GM12873 (cell line): ENCODE results near the gene CHSY1.

ENCODE experiments used
- TF ChIP-seq, protein P1 (sequence below): IDR thresholded peaks from 2 replicates; pipeline ENCODE4 v1.5.1; 2012; ENCODE audit warnings: low read depth, mild to moderate bottlenecking, moderate library complexity, low read length, control low read depth; ENCODE audit not compliant: insufficient read depth; ENCODE audit errors: missing control alignments

CHSY1 gene

DNA sequence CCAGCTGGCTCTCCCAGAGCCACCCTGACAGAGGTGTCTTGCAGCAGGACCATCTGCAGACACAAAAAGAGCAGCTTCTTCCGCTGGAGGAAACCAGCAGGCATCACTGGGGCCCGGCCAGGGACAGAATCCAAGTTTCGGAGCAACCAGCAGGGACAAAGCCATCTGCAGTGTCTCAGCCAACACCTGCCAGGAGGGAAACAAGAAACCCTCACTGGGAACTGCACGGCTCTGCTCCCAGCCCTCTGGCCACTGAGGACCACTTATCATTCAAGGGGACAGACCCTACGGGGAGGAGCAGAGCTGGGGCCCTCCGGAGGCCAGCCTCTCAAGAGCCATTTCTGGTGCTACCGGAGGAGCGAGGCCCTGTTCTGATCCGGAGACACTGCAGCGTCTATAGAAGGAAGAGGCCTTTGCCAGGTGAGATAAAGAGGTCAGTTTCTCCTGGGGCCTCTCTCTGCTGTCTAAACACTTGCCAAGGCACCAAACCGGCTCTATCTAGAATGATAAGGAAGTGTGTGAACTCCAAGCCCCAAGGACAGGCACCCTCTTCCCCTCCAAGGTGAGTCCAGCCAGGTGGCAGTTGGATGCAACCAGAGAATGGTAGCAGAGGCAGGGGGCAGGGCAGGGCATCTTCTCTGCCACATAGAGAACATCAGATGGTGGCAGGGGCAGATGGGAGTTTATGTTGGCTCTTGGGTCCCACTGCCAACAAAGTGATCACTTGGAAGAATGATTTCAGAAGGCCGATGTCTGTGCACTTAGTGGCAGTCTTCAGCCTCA, 89.0 kb downstream of the CHSY1 start:
- TF ChIP-seq, protein P1, sequence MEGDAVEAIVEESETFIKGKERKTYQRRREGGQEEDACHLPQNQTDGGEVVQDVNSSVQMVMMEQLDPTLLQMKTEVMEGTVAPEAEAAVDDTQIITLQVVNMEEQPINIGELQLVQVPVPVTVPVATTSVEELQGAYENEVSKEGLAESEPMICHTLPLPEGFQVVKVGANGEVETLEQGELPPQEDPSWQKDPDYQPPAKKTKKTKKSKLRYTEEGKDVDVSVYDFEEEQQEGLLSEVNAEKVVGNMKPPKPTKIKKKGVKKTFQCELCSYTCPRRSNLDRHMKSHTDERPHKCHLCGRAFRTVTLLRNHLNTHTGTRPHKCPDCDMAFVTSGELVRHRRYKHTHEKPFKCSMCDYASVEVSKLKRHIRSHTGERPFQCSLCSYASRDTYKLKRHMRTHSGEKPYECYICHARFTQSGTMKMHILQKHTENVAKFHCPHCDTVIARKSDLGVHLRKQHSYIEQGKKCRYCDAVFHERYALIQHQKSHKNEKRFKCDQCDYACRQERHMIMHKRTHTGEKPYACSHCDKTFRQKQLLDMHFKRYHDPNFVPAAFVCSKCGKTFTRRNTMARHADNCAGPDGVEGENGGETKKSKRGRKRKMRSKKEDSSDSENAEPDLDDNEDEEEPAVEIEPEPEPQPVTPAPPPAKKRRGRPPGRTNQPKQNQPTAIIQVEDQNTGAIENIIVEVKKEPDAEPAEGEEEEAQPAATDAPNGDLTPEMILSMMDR, result no peak

DNA sequence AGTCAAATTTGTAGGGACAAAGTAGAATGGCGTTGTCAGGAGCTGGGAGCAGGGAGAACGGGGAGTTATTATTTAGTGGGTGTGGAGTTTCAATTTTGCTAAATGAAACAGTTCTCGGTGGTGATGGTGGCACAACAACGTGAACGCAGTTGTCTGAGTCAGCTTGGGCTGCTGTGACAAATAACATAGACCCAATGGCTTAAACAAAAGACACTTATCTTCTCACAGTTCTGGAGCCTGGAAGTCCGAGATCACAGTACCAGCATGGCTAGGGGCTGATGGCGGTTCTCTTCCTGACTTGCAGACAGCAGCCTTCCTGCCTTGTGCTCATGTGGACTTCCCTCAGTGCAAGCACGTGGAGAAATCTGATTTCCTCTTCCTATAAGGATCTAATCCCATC, 90.2 kb downstream of the CHSY1 start:
- TF ChIP-seq, protein P1, result no peak

DNA sequence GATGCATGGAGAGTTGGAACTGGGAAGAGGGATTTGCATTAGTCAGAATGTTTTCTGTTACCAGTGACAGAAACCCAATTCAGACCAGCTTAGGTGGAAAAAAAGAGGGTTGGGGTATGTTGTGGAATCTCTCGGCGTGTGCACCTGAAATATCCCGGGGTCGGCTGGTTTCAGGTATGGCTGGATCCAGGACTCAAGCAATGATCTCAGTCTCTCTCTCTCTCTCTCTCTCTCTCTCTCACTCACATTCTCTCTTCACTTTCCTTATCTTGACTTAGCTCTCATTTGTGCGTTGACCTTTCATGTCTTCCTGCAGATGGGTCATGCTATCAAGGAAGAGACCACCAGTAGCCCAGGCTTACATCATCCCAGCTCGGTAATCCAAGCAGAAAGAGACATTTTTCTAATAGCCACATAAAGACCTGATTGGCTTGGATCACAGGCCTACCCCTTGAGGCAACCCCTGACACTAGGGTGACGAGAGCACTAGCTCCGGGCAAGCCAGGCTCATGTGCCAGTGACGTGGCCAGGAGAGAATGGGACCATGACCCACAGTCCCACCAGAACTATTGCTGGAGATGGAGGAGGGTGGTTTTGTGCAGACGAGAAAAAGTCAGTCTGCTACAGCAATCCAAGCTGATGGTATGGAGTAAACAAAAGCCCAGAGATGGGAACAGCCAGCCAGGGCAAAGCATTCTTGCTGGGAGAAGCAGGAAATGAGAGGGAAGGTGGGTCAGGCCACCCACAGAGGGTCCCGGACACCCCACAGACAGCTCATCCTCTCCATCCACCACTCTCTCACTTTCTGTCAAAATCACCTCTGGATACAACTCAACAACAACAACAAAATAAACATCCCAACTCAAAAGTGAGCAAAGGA, 91.7 kb downstream of the CHSY1 start:
- TF ChIP-seq, protein P1, result no peak

DNA sequence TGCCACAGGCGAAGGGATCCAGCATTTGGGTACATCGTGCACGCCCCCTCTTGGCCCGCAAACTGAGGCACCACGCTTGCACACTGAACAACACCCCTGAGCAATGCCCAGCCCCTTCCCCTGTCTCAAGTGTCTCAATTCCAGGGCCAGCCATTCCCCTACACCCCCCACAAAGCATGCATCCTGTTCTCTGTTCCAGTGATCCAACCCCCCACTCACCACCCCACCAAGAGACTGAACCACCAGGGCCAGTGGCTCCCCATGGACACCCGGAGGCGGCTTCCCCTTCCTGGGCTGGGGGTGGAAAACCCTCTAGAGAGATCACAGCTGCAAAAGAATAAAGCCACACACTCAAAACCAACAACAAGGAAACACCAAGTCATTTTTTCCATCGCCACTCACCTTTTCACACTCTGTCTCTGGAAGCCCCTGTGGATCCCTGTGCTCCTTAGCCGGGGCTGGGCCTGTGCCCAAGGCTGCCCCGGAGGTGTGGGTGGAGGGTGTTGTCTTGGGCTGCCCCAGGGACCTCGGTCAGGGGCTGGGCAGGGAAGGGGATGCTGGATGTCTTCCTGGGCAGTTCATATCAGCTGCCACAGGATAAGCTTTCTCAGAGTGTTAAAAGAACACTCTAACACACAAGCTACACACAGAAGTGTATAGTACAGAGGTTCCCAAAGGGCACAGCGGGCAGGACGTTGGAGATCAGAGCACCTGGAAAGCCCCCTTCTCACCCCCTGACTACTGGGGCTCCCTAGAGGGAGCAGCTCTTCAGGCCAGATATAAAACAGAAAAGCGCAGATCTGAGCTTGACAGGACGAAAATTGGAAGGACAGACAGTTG, 92.5 kb downstream of the CHSY1 start:
- TF ChIP-seq, protein P1, result no peak

DNA sequence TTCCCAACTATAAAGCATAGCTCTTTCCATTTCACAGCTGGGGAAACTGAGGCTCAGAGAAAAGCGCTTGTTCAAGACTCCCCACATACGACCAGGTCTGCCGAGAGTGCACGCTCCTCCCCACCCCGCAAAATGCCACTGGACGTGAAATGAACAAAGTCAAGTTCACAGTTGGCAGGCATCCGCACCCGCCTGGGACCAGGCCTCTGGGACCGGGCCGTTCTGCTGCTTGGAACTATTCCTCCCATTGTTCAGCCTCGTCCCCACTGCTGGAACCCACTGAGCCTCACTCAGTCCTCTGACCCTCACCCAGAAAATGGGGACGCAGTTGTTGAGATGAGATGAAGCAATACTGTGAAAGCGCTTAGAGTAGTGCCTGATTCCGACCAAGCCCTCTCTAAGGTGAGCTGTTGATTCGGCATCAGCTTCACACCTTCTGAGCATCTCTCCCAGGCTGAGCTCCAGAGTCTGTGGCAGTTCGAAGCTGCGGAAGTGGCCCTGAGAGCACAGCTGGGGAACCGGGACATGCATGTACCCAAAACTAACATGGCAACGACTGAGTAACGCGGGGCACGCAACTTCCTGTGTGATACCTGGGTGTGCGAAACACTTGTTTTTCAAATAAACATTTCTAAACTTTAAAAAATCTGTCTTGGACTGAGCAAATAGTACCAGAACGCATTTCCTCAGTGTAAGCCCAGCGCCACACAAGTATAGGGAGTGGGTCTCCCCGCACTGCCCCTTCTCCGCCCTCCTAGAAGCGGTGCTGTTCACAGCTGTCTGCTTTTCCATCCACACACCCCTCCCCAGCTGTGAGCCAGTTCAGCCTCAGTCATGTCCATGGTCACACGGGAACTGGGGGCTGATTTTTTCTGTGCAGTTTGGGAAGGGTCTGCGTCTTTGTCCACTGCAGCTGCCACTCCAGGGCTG, 93.4 kb downstream of the CHSY1 start:
- TF ChIP-seq, protein P1, result no peak

DNA sequence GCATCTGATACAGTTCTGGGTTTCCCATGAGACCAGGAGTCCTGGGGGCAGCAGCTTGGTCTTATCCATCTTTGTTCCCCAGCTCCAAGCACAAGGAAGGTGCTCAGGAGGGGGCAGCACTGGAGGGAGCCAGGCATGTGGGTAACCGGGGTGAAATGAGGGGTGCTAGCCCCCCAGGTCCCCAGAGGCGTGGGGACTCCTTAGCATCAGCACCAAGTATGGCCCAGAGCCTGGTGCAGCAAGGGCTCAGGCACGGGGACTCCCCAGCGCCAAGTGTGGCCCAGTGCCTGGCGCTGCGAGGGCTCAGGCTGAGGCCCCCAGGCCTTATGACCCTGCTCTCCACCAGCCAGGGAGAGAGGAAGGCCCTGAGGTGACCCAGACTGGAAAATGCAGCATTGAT, 94.1 kb downstream of the CHSY1 start:
- TF ChIP-seq, protein P1, result no peak
